ENCODE results near the gene DUSP10. TPM values are rescaled to one million over a fixed set of nuclear protein-coding genes. Genes with fewer than 3 reads are reported as not detected.

Gene DUSP10
- total and polyA plus RNA-seq, 2 of the 13 experiments (the other 11 are each of a cell fraction or from before 2014, with no cell fraction given), result 2.1 to 4.4 TPM

- ATAC-seq, result no peak
- POLR2A ChIA-PET, result no interaction called here
- CTCF ChIA-PET (ENCODE audit: low intra/inter-chr PET ratio, low total read pairs), result no interaction called here
- TF ChIP-seq ZBTB40 (IDR thresholded peaks at IDR 0.05) (no peak), ZBTB40 (CRISPR knock-in tag; IDR thresholded peaks at IDR 0.05) (no peak), CEBPB (IDR thresholded peaks at IDR 0.05; ENCODE audit: borderline replicate concordance, low read depth, low read length) (no peak), GATAD2A (CRISPR knock-in tag; IDR thresholded peaks at IDR 0.05) (no peak), ZNF891 (CRISPR knock-in tag; IDR thresholded peaks at IDR 0.05) (no peak), KDM4B (CRISPR knock-in tag; IDR thresholded peaks at IDR 0.05) (no peak), ZBTB38 (CRISPR knock-in tag; IDR thresholded peaks at IDR 0.05) (no peak), SMAD3 (CRISPR knock-in tag; IDR thresholded peaks at IDR 0.05) (no peak), RBFOX2 (IDR thresholded peaks at IDR 0.05; ENCODE audit: low read depth, low read length) (no peak), CREB1 (IDR thresholded peaks at IDR 0.05) (no peak), CREB1 (CRISPR knock-in tag; IDR thresholded peaks at IDR 0.05) (no peak), ZNF749 (CRISPR knock-in tag; IDR thresholded peaks at IDR 0.05; ENCODE audit: borderline replicate concordance) (no peak), SNAPC2 (CRISPR knock-in tag; IDR thresholded peaks at IDR 0.05) (no peak), ZNF432 (CRISPR knock-in tag; IDR thresholded peaks at IDR 0.05; ENCODE audit: borderline replicate concordance) (no peak), IKZF1 (IDR thresholded peaks at IDR 0.05) (no peak), ZNF607 (CRISPR knock-in tag; IDR thresholded peaks at IDR 0.05; ENCODE audit: borderline replicate concordance) (no peak), HCFC1 (IDR thresholded peaks at IDR 0.05; ENCODE audit: low read depth, low read length) (no peak), ATF5 (CRISPR knock-in tag; IDR thresholded peaks at IDR 0.05; ENCODE audit: low read depth) (no peak)
These were observed 53.9 kb downstream of the DUSP10 start for GRCh38 chr1:221687836-221688487.

More at GRCh38 chr1:221687836-221688487, 53.9 kb downstream of the DUSP10 start:
- intact Hi-C loops (cut with micrococcal nuclease; ENCODE audit: unreplicated experiment), result no loop called here
- in situ Hi-C loops (cut with HindIII; ENCODE audit: extremely low pct_ligation_motif_present, low pct_unique_long_range_greater_than_20kb), result no loop called here
- BruUV-seq (replicated peaks), result no TSS peak
- H3K4me2 ChIP-seq (ENCODE audit: low read depth, low read length), result no peak overlapping the region
- no peak for DNase-seq (ENCODE audit: low spot score)
- H2AFZ ChIP-seq (ENCODE audit: low read length), result no peak overlapping the region
- no peak overlapping the region for H3K9ac ChIP-seq (ENCODE audit: insufficient read depth, low read depth, low read length)
- no peaks in the 10 kb centered on the region for H3K27me3 ChIP-seq (ENCODE audit: control insufficient read depth in 1 of 2, insufficient read depth in 2 of 2, low read length in 2 of 2)
- H3K27ac ChIP-seq (ENCODE audit: extremely low read length, insufficient read depth, low read length), result no peak overlapping the region
- H3K4me3 ChIP-seq (replicated peaks in 1 of 3; ENCODE audit: insufficient read depth in 1 of 3, low read depth in 2 of 3, low read length in 3 of 3), result no peak overlapping the region
- 36% methylated on average over 4 of the region's 4 CpGs for WGBS (ENCODE audit: low lambda C conversion rate)
- no peak for FAIRE-seq
- H3K79me2 ChIP-seq (ENCODE audit: insufficient read depth, low read length), result no peaks in the 10 kb centered on the region
- no peaks in the 10 kb centered on the region for H3K4me1 ChIP-seq (ENCODE audit: insufficient read depth, low read length)
- H4K20me1 ChIP-seq (ENCODE audit: insufficient read depth, low read length), result no peaks in the 10 kb centered on the region
- H3K9me3 ChIP-seq (ENCODE audit: low read length), result no peaks in the 10 kb centered on the region
- no peaks in the 10 kb centered on the region for H3K36me3 ChIP-seq (replicated peaks in 1 of 2; ENCODE audit: control insufficient read depth in 1 of 2, insufficient read depth in 2 of 2, low read length in 2 of 2)
